ENCODE data around the gene ZSCAN5B.

Gene ZSCAN5B

GRCh38 chr19:56159009-56159559, 38.5 kb downstream of the ZSCAN5B start:
- TF ChIP-seq CTCF (IDR thresholded peaks at IDR 0.05; ENCODE audit: insufficient read depth, missing control alignments): no peak
- DNase-seq (ENCODE audit: insufficient read length, low spot score): no peak
- FAIRE-seq: no peak

GRCh38 chr19:56158170-56158757, 39.3 kb downstream of the ZSCAN5B start:
- no peak for TF ChIP-seq CTCF (IDR thresholded peaks at IDR 0.05; ENCODE audit: insufficient read depth, missing control alignments)
- DNase-seq (ENCODE audit: insufficient read length, low spot score) (no peak), FAIRE-seq (no peak)

- DNase-seq (ENCODE audit: insufficient read length, low spot score) (no peak), FAIRE-seq (no peak)
- TF ChIP-seq CTCF (IDR thresholded peaks at IDR 0.05; ENCODE audit: insufficient read depth, missing control alignments): no peak
These were observed 40.8 kb downstream of the ZSCAN5B start for GRCh38 chr19:56156768-56157167.

- FAIRE-seq: no peak
- peak; percentile 58 for DNase-seq (ENCODE audit: insufficient read length, low spot score)
- TF ChIP-seq CTCF (IDR thresholded peaks at IDR 0.05; ENCODE audit: insufficient read depth, missing control alignments): peak; percentile 22
These were observed 42.4 kb downstream of the ZSCAN5B start for GRCh38 chr19:56155124-56155687.

GRCh38 chr19:56153507-56153906, 44.1 kb downstream of the ZSCAN5B start:
- TF ChIP-seq CTCF (IDR thresholded peaks at IDR 0.05; ENCODE audit: insufficient read depth, missing control alignments): no peak
- FAIRE-seq (no peak), DNase-seq (ENCODE audit: insufficient read length, low spot score) (no peak)

GRCh38 chr19:56152644-56153043, 44.9 kb downstream of the ZSCAN5B start:
- FAIRE-seq (no peak), DNase-seq (ENCODE audit: insufficient read length, low spot score) (no peak)
- no peak for TF ChIP-seq CTCF (IDR thresholded peaks at IDR 0.05; ENCODE audit: insufficient read depth, missing control alignments)

GRCh38 chr19:56150358-56150757, 47.2 kb downstream of the ZSCAN5B start:
- FAIRE-seq (no peak), DNase-seq (ENCODE audit: insufficient read length, low spot score) (no peak)
- no peak for TF ChIP-seq CTCF (IDR thresholded peaks at IDR 0.05; ENCODE audit: insufficient read depth, missing control alignments)

Data from D721Med (cell line).